ENCODE measurements around the gene CDC42BPB.

- TF ChIP-seq CTCF (conservative IDR thresholded peaks at IDR 0.05 in 1 of 2, IDR thresholded peaks at IDR 0.05 in 1 of 2; ENCODE audit: extremely low read depth in 1 of 2, insufficient read depth in 1 of 2, low read depth in 1 of 2, low read length in 2 of 2) (no peak), EZH2 (IDR thresholded peaks at IDR 0.05; ENCODE audit: borderline replicate concordance, low read length) (no peak)
These were observed 93.1 kb downstream of the CDC42BPB start for GRCh38 chr14:102964152-102964730.

Measured in mammary epithelial cell (primary cell).